Muscle of back (tissue), 11 donors: ENCODE data around the gene DNAJC17. TPM values are rescaled to one million over a fixed set of nuclear protein-coding genes. Genes with fewer than 3 reads are reported as not detected.

Source experiments
- DNase-seq, 3 donors: peaks; one replicate each; pipeline versions ENCODE4 v3.0.0 to v3.0.0-alpha.2; 2013
- polyA plus RNA-seq, 10 donors: library from polyadenylated mRNA; unstranded; fragments of 120-200 nt; gene quantifications; one replicate each; pipeline ENCODE4 v1.2.1, GENCODE V29; 2013; ENCODE audit not compliant: insufficient read length in 10 of 10

The DNAJC17 gene
- polyA plus RNA-seq, 10 donors: 19.4 to 29.1 (median 23.7) TPM

DNA sequence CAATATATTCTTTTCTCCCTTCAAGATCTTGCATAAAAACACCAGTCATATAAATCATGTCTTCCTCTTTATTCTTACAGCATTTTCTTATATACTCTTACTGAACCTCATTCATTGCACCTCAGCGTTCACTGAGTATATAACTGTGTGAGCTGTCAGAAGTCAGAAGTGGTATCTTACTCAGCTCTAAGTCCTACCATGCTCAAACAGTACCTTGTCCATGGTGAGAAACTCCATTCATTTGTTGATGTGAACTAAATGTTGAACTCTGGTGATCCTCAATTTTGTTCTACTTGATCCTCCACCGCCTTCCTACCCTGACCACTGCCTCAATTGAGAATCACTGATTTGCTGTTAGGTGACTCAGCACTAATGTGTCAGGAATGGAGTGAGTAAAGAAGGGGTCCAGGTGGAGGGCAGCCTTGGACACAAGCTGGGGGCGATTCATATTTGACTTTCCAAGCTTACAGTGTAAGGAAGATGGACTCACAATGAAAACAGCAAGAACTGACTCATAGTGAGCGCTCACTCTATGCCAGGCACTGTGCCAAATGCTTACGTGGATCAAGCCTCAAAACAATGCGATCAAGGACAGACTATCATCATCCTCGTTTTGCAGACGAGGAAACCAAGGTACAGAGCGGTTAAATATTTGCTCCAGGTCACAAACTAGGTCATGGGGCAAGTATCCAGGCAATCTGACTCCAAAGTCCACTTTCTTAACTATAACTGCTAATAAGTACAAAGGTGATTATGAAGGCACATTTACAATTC, 13.9 kb downstream of the DNAJC17 start:
- DNase-seq: peak in 1 of 3 donors; percentile 78

DNA sequence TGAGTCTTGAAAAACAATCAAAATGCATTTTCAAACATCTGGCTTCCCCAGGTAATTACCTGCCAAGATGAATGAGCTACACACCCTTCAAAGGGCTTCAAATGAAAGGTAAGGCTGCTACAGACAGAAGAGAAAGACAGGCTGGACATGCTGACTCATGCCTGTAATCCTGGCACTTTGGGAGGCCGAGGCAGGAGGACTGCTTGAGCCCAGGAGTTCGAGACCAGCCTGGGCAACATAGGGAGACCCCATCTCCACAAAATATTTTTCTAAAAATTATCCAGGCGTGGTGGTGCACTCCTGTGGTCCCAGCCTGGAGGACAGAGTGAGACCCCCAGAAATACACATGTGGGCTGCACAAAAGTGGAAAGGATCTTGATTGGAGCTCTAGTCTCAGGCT, 14.9 kb downstream of the DNAJC17 start:
- no peak for DNase-seq

DNA sequence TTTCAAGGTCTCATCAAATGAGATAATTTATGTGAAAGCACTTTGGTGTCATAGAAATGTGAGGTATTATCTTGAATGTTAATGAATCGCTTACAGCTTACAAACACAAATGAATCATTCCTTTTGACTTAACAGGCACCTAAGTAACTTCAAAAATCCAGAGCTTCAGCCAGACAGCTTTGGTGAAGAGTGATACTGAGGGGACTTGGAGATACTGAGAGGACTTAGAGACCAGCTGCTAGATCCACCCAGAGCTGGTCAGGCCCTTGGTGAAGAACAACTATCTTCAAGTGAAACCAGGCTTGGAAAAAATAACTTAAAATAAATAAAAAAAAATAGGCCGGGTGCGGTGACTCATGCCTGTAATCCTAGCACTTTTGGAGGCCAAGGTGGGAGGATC, 16.6 kb downstream of the DNAJC17 start:
- DNase-seq: no peak

DNA sequence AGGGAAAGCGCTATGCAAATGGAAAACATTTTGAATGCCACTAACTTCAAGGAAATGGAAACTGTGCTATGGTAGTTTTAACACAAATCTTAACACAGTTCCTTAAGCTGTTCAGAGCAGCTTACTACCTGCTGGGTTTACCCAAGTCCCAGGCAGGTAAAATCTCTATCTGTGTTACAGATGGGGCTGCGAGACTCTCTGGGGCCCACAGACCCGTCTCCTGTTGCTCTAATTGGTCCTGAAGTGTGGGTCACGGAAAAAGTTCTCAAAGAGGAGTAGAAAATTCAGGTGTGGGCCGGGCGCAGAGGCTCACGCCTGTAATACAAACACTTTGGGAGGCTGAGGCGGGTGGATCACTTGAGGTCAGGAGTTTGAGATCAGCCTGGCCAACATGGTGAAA, 17.3 kb downstream of the DNAJC17 start:
- DNase-seq: no peak

DNA sequence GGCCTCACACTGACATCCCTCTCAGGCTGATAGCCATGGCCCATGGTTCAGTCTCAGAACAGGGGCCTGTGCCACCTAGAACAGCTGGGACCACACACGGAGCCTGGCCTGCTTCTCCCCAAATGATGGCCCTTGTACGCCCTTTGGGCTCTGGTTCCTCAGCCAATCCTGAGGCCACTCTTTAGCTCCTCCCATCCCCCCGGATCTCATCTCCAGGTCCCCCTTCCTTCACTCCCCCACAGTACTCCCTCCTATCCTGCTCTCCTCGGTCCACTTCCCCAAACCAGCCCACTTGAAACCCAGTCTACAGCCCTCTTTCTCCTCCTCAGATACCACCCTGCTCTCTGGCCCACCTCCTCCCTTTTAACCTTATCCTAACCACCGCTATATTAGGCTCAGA, 18.2 kb downstream of the DNAJC17 start:
- DNase-seq: no peak

DNA sequence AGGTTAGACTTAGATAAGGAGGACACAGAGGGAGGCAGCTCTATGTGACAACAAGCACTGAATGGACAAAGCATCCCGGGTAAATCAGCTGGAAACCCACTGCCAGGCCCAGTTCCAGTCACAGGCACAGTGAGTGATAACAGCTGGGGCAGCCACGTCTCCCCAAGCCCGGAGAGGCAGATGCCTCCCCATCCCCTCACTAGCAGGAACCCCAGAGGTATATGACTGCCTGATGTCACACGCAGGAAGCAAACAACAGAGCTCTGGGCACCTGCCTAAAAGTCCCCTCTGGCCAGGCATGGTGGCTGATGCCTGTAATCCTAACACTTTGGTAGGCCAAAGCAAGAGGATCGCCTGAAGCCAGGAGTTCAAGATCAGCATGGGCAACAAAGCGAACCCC, 19.3 kb downstream of the DNAJC17 start:
- no peak for DNase-seq

DNA sequence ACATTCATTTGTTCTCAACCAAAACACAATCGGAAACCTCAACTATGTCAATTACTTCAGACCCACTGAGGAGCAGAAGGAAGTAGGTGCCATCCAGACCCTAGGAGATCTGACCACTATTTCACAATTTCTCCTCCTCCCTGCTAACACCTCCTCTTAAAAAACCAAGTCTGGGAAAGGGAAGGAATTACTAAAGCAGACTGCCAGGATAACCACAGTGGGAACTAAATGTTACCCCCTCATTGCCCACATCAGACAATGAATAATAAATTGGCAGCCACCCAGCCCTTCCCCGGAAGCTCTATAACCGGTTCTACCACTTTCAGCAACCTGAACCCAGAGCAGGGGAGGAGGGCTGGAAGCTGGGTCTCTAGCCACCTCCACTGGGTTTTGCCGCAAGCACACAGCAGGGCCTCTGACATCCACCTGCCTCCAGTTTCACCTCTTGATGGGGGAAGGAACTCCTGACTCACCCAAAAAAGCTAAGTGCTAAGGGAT, 19.9 kb downstream of the DNAJC17 start:
- no peak for DNase-seq

DNA sequence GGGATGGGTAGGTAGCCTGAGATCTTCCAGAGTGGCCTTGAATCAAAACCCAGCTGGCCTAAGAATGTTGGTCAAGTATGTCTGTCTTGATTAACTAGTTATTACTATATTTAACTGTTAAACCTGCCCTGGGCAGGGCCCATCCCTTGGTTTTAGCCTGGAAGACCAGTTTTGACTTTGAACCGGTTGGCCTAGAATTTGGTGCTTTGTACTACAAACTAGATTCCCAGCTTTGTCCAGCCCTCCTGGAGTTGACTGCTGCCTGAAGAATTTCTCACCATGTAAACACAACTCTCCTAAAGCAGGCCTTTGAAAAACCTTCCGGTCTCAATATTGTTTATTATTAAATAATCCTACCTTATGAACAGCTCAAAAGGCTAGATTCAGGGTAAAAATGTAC, 21.5 kb downstream of the DNAJC17 start:
- no peak for DNase-seq

DNA sequence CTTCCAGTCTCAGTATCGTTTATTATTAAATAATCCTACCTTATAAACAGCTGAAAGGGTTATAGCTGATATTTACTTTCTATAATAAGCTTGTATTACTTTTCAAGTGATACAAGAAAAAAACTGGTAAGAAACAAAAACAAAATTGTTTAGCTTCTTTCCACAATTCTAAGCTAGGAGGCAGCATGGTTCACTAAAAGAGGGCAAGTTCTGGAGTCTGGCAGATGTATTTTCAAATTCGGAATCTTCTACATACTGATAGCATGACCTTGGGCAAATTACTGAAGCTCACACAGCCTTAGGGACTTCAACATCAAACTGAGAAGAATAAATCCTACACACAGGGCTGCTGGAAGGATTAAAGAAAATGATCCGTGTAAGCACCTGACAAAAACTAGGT, 22.1 kb downstream of the DNAJC17 start:
- DNase-seq: no peak

DNA sequence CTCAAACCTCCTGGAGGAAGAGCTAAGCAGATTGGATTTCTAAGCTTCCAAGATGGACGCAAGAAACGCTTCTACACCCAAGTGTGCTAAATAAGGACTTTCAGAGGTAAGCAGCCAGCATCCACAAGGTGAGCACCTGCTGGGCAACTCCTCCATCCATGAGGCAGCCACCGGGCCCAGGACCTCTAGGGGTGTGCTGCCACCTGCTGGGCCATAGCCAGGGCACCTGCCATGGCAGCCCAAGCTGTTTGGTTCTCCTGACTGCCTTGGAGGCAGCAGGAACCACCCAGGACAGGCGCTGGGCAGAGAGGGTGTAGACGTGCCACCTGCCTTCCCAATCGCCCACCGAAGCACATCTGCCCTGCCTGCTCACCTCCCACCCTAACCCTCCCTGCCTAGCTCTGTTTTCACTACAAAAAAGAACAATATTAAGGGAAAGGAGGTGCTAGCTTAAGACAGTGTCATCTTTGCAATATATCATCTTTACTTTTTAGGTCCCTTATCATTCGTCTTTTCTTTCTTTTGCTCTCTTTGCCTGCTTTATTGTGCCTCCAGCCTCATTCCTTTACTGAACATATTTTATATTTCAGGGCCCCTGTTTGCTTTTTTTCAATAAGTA, 24.6 kb downstream of the DNAJC17 start:
- DNase-seq: no peak

DNA sequence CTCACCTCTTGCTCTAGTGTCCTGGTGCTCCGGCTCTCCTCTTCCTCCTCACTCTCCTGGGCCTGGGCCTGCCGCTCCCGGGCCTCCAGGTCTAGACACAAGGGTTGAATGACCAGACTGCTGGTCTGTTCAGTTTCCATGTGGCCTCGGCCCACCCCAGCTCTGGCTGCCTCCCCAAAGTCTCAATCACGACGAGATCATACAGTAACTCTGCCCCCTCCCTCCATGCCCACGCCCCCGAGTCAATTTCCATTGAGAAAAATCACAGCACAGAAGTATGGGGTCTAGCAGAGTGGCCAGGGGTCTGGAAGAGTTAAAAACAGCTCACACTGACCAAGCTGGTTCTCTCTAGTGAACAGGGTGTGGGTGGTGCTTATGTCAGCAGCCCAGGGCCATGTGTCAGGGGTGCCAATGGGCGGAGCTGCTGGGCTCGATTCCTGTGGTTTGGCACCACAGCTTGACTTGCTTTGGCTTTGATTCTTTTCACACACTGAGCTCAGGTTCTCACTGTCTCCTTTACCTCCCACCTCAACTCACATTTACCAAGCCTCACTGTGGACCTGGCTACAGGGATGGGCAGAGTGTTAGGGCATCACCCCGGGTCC, 30.6 kb downstream of the DNAJC17 start:
- no peak for DNase-seq

DNA sequence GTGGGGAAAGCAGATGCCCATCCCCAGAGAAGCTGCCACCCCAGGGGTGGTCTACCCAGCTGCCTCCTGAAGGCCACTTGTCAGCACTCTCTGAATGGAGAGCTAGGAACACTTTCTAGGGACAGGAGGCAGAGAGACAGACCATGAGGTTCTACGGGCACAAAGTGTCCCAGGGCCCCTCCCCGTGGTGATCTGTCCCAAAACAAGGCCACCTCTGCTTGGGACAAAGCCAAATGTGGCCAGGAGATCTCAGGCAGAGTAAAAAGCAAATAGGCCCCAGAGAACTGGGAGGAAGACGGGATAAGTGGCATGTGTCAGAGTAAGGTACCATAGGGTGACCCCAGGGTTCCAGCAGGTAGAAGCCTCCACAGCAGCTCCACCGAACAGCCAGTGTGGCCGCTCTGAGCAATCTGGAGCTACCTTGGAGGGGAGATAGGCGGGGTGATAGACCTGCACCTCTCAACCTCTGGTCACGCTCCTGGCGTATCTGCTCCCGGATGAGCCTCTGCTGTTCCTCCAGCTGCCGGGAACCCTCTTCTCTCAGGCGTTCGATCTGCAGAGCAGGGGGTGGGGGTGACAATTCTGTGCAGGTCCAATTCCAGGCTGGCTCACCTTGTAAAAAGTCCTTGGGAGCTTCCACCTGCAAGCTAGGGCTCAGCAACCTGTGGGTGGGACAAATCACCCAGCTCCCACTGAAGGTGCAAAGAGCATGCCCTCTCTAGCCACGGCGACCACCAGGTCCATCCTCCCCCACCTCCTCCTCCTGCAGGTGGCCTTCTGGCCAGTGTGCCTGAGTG, 31.3 kb downstream of the DNAJC17 start:
- no peak for DNase-seq

DNA sequence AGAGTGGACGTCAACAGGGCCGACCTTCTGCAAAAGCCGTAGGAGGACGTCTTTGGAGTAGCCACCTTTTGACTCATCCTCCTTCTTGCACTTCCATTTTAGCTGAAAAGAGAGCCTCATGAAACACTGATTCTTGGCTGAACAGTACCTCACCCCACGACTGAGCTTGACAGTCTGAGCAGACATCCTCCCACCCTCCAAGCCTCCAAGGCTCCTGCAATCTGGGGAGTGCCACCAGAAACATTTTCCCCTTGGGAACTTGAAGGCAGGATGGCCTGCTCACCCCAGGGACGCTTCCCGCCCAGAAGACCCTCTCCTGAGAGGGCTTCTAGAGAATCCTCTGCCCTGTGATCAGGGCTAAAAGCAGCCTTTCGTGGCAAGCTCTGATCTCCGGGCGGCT, 32.3 kb downstream of the DNAJC17 start:
- no peak for DNase-seq

DNA sequence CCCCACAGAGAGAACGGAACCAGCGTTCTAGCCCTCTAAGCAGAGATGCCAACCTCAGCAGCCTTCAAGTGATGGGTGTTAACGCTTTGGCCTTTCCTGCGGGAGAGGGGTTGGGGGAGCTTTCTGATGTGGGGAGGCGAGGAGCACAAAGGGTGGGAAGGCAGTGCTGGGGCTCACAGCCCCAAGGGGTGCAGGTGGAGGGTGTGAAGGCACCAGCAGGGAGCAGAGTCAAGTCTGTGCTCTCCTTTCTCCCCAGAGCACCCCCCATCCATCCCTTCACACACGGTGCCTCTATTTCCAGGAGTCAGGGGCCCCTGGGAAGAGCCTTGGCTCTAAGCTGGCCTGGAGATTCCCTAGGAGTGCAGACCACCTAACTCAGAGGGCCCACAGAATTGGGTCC, 33.4 kb downstream of the DNAJC17 start:
- no peak for DNase-seq

DNA sequence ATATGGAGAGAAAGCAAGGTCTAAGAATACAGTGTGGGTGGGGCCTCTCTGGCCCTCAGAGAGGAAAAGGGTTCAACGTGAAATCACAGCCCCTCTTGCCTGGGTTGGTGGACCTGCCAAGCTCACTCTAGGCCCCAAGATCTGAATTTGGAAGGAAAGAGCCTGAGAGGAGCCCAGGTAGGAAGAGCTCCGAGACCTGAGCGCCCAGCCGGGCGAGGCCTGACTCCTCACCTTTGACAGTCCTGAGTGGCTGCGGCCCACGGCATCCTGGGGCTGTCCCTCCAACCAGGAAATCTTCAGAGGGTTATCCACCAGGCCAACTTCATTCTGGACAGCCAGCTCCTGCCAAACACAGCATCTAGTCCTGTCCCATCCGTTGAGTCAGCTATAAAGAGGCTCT, 33.8 kb downstream of the DNAJC17 start:
- no peak for DNase-seq

DNA sequence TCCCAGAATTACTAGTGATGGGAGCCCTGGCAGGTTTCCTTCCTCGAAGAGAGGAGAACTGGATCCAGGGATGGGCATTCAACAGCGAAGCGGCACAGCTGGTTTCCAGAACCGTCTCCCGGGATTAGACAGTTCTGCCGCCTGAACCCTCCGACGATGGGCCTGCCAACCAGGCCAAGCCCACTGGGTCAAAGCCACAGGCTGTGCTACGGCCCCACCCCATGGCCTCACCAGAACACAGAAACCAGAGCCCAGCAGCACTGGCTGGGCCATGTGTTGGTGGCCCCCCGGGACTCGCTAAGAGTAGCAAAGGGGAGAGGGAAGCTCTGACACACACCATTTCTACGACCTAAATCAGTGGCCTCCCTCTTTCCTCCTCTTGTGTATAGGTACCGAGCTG, 35.3 kb downstream of the DNAJC17 start:
- DNase-seq: no peak

DNA sequence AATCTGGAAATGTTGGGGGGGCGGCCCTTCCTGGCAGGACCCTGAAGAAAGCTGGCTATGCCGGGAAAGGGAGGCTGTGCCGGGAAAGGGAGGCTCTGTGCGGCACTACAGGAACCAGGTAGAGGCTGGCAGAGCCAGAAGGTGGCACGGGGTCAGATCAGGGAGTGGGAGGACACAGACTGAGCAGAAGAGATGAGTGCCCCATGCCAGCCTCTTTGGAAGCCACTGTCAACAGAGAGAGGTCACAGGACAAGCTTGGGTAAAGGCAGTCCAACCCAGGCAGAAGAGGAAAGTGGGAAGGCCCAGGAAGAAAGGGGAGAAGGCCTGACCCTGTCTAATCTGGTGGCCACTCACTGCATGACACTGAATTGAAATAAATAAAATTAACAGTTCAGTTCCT, 36.0 kb downstream of the DNAJC17 start:
- no peak for DNase-seq

DNA sequence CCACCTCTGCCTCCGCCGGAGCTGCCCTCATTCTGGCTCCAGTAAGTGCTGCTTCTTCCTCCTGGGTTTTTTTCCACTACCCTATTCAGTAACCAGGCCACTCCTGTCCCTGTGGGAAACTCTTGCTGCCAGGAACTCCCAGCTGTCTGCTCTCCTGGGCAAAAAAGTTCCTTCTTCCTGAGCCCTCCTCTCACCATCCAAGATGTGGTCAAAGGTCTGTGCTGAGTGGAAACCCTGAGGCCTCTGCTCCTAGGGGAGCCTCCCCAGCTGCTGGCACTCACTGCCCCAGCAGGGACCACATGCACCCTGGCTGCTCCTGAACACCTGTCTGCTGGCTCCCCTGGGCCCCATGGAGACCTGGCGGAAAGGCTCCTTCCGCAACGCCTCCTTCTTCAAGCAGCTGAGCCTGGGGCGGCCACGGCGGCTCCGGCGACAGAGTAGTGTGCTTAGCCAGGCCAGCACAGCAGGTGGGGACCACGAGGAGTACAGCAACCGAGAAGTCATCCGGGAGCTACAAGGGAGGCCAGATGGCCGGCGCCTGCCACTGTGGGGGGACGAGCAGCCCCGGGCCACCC, 37.0 kb downstream of the DNAJC17 start:
- peak in 1 of 3 donors; percentile 51 for DNase-seq

DNA sequence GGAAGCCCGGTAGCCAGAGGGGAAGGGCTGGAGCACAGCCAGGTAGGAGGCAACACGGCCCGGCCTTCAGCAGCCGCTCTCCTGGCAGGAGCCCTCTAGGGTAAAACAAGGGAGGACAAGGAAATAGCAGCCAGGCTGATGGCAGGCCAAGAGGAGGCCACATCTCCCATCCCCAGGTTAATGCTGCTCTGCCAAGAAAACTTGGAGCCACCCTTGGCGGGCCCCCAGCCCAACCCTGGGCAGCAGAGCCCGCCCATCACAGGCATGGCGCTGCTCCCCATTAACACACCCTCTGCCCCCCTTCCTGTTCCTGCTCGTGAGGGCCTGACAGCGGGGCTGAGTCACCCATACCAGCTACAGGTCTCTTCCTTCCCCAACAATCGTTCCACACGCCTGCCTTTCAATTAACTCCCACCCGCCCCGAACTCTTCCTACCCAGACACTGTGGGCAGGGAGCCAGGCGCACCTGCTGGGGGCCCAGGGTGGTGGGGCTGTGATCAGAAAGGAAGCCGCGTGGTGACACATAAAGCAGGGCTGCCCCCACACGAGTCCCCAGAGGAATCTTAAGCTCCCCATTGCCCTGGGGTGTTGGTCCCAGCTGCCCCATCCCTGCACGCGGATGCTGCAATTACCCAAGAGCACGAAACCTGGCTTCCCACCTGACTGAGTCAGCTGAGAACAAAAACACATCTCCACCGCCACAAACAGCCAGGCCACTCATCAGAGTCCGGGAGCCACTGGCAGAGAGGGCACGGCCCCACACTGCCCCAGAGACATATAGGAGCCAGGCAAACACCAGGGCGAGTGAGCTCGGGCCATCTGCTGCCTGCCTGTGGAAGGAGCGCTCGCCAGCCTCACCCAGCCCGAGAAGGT, 37.8 kb downstream of the DNAJC17 start, which contains the start of gene C15orf62:
C15orf62 (plus strand) TSS at position 707 of the 873 bp plus-strand sequence. CDS start 516 bp downstream, outside the sequence.
- DNase-seq: peak in 1 of 3 donors; percentile 45

DNA sequence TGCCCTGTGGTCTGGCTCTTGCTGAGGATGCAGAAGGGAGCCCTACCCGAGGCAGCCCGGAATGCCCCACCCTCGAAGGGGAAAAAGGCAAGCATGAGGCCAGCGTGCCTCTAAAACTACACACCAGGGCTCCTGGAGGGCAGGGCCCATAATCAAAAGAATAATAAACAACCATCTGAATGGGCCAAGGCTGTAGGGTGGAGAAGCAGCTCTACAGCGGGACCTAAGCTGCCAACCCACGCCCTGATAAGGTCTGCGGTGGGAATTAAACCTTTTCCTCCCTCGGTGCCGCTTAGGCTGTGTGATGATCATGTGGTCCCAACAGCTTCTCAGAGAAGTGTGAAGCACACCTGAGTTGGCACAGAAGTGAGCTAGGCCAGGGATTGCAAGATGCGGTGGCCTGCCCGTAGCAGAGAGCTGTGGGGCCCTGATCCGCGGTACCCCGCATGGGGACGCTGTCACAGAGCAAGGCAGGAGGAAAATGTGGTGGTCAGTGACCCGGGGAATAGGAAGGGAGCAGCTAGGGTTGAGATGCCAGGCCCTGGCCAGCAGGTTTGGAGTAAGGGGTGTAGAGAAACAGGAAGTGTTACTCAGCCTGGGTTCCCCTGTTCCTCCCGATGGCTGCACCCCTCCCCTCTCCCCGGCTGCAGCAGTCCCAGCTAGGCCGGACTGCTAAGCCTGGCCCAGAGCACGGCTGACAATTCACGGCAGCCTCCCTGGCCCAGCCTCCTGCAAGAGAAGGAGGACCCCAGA, 38.6 kb downstream of the DNAJC17 start:
- DNase-seq: no peak
